SK-N-SH (cell line): ENCODE results near the gene DYNC2LI1. TPM values are rescaled to one million over a fixed set of nuclear protein-coding genes. Genes with fewer than 3 reads are reported as not detected.

Source experiments
- CTCF ChIA-PET: fragments of 300-600, 350-600 bp; formaldehyde crosslinking; extraction: SDS; loops from one replicate; lab custom pipeline; 2021; lab: Yijun Ruan, JAX
- POLR2A ChIA-PET: fragments of 350-600 bp; sonication (Branson Sonifier 250); formaldehyde crosslinking; extraction: SDS; loops from one replicate; lab custom pipeline; 2020; ENCODE audit warnings: antibody characterized with exemption, inconsistent platforms; lab: Yijun Ruan, JAX
- DNase-seq: peaks from one replicate; pipeline ENCODE4 v3.0.0; 2012
- H2AFZ ChIP-seq: fragments of 200-600 bp; sonication (generic); 2 replicates; pipeline ENCODE4 v1.8.1; 2016; ENCODE audit warnings: antibody characterized with exemption, mild to moderate bottlenecking, low read depth
- H3F3A ChIP-seq: fragments of 200-600 bp; sonication (generic); replicated peaks from 2 replicates; pipeline ENCODE3; 2016; ENCODE audit warnings: antibody characterized with exemption, mild to moderate bottlenecking; ENCODE audit not compliant: insufficient read depth
- H3K27ac ChIP-seq, 2 experiments: fragments of 200-500 bp in 1 of 2; fragments of 200-600 bp in 1 of 2; sonication (Bioruptor generic) in 1 of 2; sonication (generic), shearing (Covaris generic) in 1 of 2; 2 replicates each; pipeline versions ENCODE4 v1.5.1 to v1.6.1; 2014 to 2016; ENCODE audit warnings: low read depth in 2 of 2, inconsistent platforms in 1 of 2, low read length in 1 of 2, mild to moderate bottlenecking in 1 of 2, mixed read lengths in 1 of 2
- H3K27me3 ChIP-seq: fragments of 200-600 bp; sonication (generic), shearing (Covaris generic); 2 replicates; pipeline ENCODE4 v1.6.1; 2016; ENCODE audit warnings: mixed run types; ENCODE audit not compliant: insufficient read depth
- H3K36me3 ChIP-seq, 2 experiments: fragments of 200-500 bp in 1 of 2; fragments of 200-600 bp in 1 of 2; sonication (Bioruptor generic) in 1 of 2; sonication (generic) in 1 of 2; replicated peaks in 1 of 2; 2 replicates each; pipeline versions ENCODE3 to v1.5.1; 2014 to 2016; ENCODE audit warnings: low read length in 1 of 2, mild to moderate bottlenecking in 1 of 2; ENCODE audit not compliant: insufficient read depth in 2 of 2, control insufficient read depth in 1 of 2
- H3K4me1 ChIP-seq, 2 experiments: fragments of 200-500 bp in 1 of 2; fragments of 200-600 bp in 1 of 2; sonication (Bioruptor generic) in 1 of 2; sonication (generic), shearing (Covaris generic) in 1 of 2; 2 replicates each; pipeline versions ENCODE4 v1.5.1 to v1.6.1; 2014 to 2016; ENCODE audit warnings: low read depth in 1 of 2, low read length in 1 of 2, mixed run types in 1 of 2; ENCODE audit not compliant: insufficient read depth in 2 of 2, control insufficient read depth in 1 of 2
- H3K4me2 ChIP-seq: fragments of 200-600 bp; sonication (generic), shearing (Covaris generic); 2 replicates; pipeline ENCODE4 v1.6.1; 2017; ENCODE audit warnings: mixed run types
- H3K4me3 ChIP-seq, 2 experiments: fragments of 200-500 bp in 1 of 2; fragments of 200-600 bp in 1 of 2; sonication (Bioruptor generic) in 1 of 2; sonication (generic), shearing (Covaris generic) in 1 of 2; 2 replicates each; pipeline versions ENCODE4 v1.5.1 to v1.8.1; 2014 to 2016; ENCODE audit warnings: low read depth in 2 of 2, inconsistent platforms in 1 of 2, low read length in 1 of 2, mild to moderate bottlenecking in 1 of 2, mixed read lengths in 1 of 2, moderate library complexity in 1 of 2
- H3K79me2 ChIP-seq: fragments of 200-600 bp; sonication (generic); 2 replicates; pipeline ENCODE4 v1.8.1; 2017; ENCODE audit warnings: mild to moderate bottlenecking; ENCODE audit not compliant: insufficient read depth
- H3K9ac ChIP-seq: fragments of 200-600 bp; sonication (generic); 2 replicates; pipeline ENCODE4 v1.6.1; 2017; ENCODE audit warnings: mixed run types
- H3K9me2 ChIP-seq: fragments of 200-600 bp; sonication (generic); 2 replicates; pipeline ENCODE4 v1.6.1; 2017; ENCODE audit warnings: mixed run types
- H3K9me3 ChIP-seq: fragments of 200-600 bp; sonication (generic); 2 replicates; pipeline ENCODE4 v1.6.1; 2017; ENCODE audit warnings: mixed run types, mild to moderate bottlenecking, moderate library complexity
- H4K20me1 ChIP-seq: fragments of 200-600 bp; sonication (generic); 2 replicates; pipeline ENCODE4 v1.6.1; 2017; ENCODE audit warnings: mild to moderate bottlenecking, mixed run types; ENCODE audit not compliant: insufficient read depth
- ELF1 ChIP-seq: IDR thresholded peaks from 2 replicates; pipeline ENCODE4 v1.4.0; 2012
- EZH2phosphoT487 ChIP-seq: fragments of 200-600 bp; sonication (generic); IDR thresholded peaks from 2 replicates; pipeline ENCODE4 v1.6.1; 2017; ENCODE audit warnings: low read depth, mixed run types, mild to moderate bottlenecking, antibody characterized with exemption, moderate library complexity, borderline replicate concordance
- FOSL2 ChIP-seq: IDR thresholded peaks from 2 replicates; pipeline ENCODE4 v1.4.0; 2012; ENCODE audit warnings: low read depth, mild to moderate bottlenecking, moderate library complexity, borderline replicate concordance
- FOXJ3 ChIP-seq: sonication (generic); formaldehyde crosslinking; IDR thresholded peaks from 2 replicates; pipeline ENCODE4 v1.5.1; 2020; ENCODE audit warnings: mild to moderate bottlenecking, missing genetic modification reagents
- FOXM1 ChIP-seq: IDR thresholded peaks from 2 replicates; pipeline ENCODE4 v1.4.0; 2012; ENCODE audit warnings: low read depth, mild to moderate bottlenecking
- GABPA ChIP-seq: IDR thresholded peaks from 2 replicates; pipeline ENCODE4 v1.4.0; 2012; ENCODE audit warnings: low read depth, mild to moderate bottlenecking
- IRF3 ChIP-seq: fragments of 150-350 bp; IDR thresholded peaks from 2 replicates; pipeline ENCODE4 v1.6.1; 2016; ENCODE audit warnings: mild to moderate bottlenecking, low read depth, low read length
- JUND ChIP-seq: IDR thresholded peaks from 2 replicates; pipeline ENCODE4 v1.4.0; 2012
- NFIC ChIP-seq: IDR thresholded peaks from 2 replicates; pipeline ENCODE4 v1.4.0; 2012; ENCODE audit warnings: borderline replicate concordance
- PBX3 ChIP-seq: IDR thresholded peaks from 2 replicates; pipeline ENCODE4; 2012
- POLR2AphosphoS5 ChIP-seq: IDR thresholded peaks from 2 replicates; pipeline ENCODE4 v1.6.1; 2012; ENCODE audit warnings: low read depth, low read length
- RCOR1 ChIP-seq: fragments of 150-350 bp; IDR thresholded peaks from 2 replicates; pipeline ENCODE4 v1.6.1; 2017; ENCODE audit warnings: antibody characterized with exemption, low read length
- RFX5 ChIP-seq: IDR thresholded peaks from 2 replicates; pipeline ENCODE4 v1.6.1; 2012; ENCODE audit warnings: mild to moderate bottlenecking, improper control_type of control experiment, low read length
- SMC3 ChIP-seq: IDR thresholded peaks from 2 replicates; pipeline ENCODE4 v1.6.1; 2012; ENCODE audit warnings: low read depth, low read length, improper control_type of control experiment
- TAF1 ChIP-seq: IDR thresholded peaks from 2 replicates; pipeline ENCODE4 v1.6.1; 2012; ENCODE audit warnings: low read depth, mild to moderate bottlenecking, low read length, moderate library complexity, borderline replicate concordance
- TEAD4 ChIP-seq: IDR thresholded peaks from 2 replicates; pipeline ENCODE4 v1.4.0; 2012; ENCODE audit warnings: mild to moderate bottlenecking, borderline replicate concordance; ENCODE audit not compliant: insufficient read depth
- USF1 ChIP-seq: IDR thresholded peaks from 2 replicates; pipeline ENCODE4 v1.4.0; 2012; ENCODE audit warnings: low read depth, borderline replicate concordance
- YY1 ChIP-seq: IDR thresholded peaks from 2 replicates; pipeline ENCODE4 v1.4.0; 2012; ENCODE audit warnings: low read depth, mild to moderate bottlenecking
- ZBTB33 ChIP-seq: IDR thresholded peaks from 2 replicates; pipeline ENCODE4 v1.4.0; 2012; ENCODE audit warnings: low read depth, borderline replicate concordance
- WGBS: methylation state at CpG from one replicate; pipeline ENCODE4 v1.1.6; 2017; ENCODE audit warnings: low lambda C conversion rate; 5-methylcytosine and 5-hydroxymethylcytosine counted together
- polyA plus RNA-seq, 3 experiments: library from polyadenylated mRNA; depleted of rRNA; stranded (reverse); fragments of >200 nt; gene quantifications; 2 replicates each; pipeline ENCODE4 v1.2.3, GENCODE V29; 2012

DYNC2LI1 gene
- polyA plus RNA-seq, 1 of the 3 experiments (the other 2 are of a cell fraction): 20.4 TPM

GRCh38 chr2:43840965-43841364 lies 67.1 kb downstream of the DYNC2LI1 start:
- no peak for TF ChIP-seq JUND
- TF ChIP-seq SMC3: no peak
- TF ChIP-seq PBX3: no peak
- TF ChIP-seq ELF1: no peak
- TF ChIP-seq TAF1: no peak
- no peak for TF ChIP-seq FOXJ3 (CRISPR knock-in tag)
- no peak for TF ChIP-seq ZBTB33
- no peak for TF ChIP-seq GABPA
- TF ChIP-seq USF1: no peak
- TF ChIP-seq FOXM1: no peak
- no peak for TF ChIP-seq IRF3
- no peak for TF ChIP-seq POLR2AphosphoS5
- no peak for TF ChIP-seq TEAD4
- no peak for TF ChIP-seq RCOR1
- no peak for TF ChIP-seq RFX5
- no peak for TF ChIP-seq FOSL2
- no peak for TF ChIP-seq NFIC
- no peak for TF ChIP-seq YY1
- TF ChIP-seq EZH2phosphoT487: no peak
- no peaks in the 10 kb centered on the region for H3K79me2 ChIP-seq
- 58% methylated on average over 5 of the region's 5 CpGs for WGBS
- H3K4me3 ChIP-seq: no peak overlapping the region
- no peak overlapping the region for H3K4me2 ChIP-seq
- H3K9me2 ChIP-seq: no peaks in the 10 kb centered on the region
- no peak overlapping the region for H3K27ac ChIP-seq
- ChIA-PET POLR2A (no interaction called here), CTCF (interaction anchor here (1.3 to 1.4 kb wide), 2 partner anchors 14 to 37 kb away, joined by 3 read pairs; no protein-coding TSS in a partner anchor)
- no peaks in the 10 kb centered on the region for H3K9me3 ChIP-seq
- H3K36me3 ChIP-seq: no peaks in the 10 kb centered on the region
- no peaks in the 10 kb centered on the region for H3F3A ChIP-seq
- H4K20me1 ChIP-seq: no peaks in the 10 kb centered on the region
- H3K27me3 ChIP-seq: peaks cover 52% of the 10 kb centered on the region
- H3K4me1 ChIP-seq: peaks cover 0 to 3% of the 10 kb centered on the region in 2 experiments; a peak in 1 of 4 replicates
- no peak overlapping the region for H3K9ac ChIP-seq
- no peak overlapping the region for H2AFZ ChIP-seq
- DNase-seq: no peak
